Esophagus (tissue), 2 donors: ENCODE results near the gene SCMH1. TPM values are rescaled to one million over a fixed set of nuclear protein-coding genes. Genes with fewer than 3 reads are reported as not detected.

Experiments used
- H3K27ac ChIP-seq, 2 donors: one replicate each; pipeline ENCODE4 v1.5.1; 2013; ENCODE audit warnings: low read depth in 2 of 2, mild to moderate bottlenecking in 2 of 2, inconsistent platforms in 1 of 2, low read length in 1 of 2, moderate library complexity in 1 of 2
- H3K27me3 ChIP-seq, 2 donors: one replicate each; pipeline ENCODE4 v1.6.1; 2013; ENCODE audit warnings: low read length in 2 of 2, control low read depth in 1 of 2, mild to moderate bottlenecking in 1 of 2; ENCODE audit not compliant: insufficient read depth in 2 of 2, control insufficient read depth in 1 of 2
- H3K36me3 ChIP-seq, 2 donors: one replicate each; pipeline ENCODE4 v1.6.1; 2013; ENCODE audit warnings: low read length in 1 of 2; ENCODE audit not compliant: control insufficient read depth in 2 of 2, insufficient read depth in 2 of 2
- H3K4me1 ChIP-seq, 2 donors: one replicate each; pipeline ENCODE4 v1.6.1; 2013; ENCODE audit warnings: low read length in 1 of 2; ENCODE audit not compliant: control insufficient read depth in 2 of 2, insufficient read depth in 2 of 2
- H3K4me3 ChIP-seq, 2 donors: one replicate each; pipeline ENCODE4 v1.5.1; 2013; ENCODE audit warnings: low read length in 2 of 2, mild to moderate bottlenecking in 2 of 2, low read depth in 1 of 2, moderate library complexity in 1 of 2
- H3K9me3 ChIP-seq, 2 donors: one replicate each; pipeline ENCODE4 v1.6.1; 2013; ENCODE audit warnings: mild to moderate bottlenecking in 2 of 2, low read depth in 1 of 2, low read length in 1 of 2, moderate library complexity in 1 of 2; ENCODE audit not compliant: control insufficient read depth in 2 of 2, insufficient read depth in 1 of 2
- whole genome bisulfite sequencing, 2 donors: extraction: QIAGEN DNeasy Blood & Tissue Kit; methylation state at CpG; one replicate each; pipeline ENCODE4 v1.1.7; 2013; 5-methylcytosine and 5-hydroxymethylcytosine counted together
- polyA plus RNA-seq, 2 donors: library from polyadenylated mRNA; stranded (reverse); fragments of 200-250 nt; gene quantifications; one replicate each; pipeline ENCODE4 v1.2.3, GENCODE V29; 2013
- donor health status: healthy with polysubstance abuse.
- donor health status: Bipolar disorder and iron deficiency.

Gene SCMH1
- polyA plus RNA-seq, 2 donors: 11.1 to 12.8 TPM

GRCh38 chr1:41020654-41021053, 221.5 kb downstream of the SCMH1 start:
- H3K4me3 ChIP-seq: no peak overlapping the region
- H3K9me3 ChIP-seq: no peaks in the 10 kb centered on the region
- WGBS, 2 donors: 54 to 59% methylated on average over 3 of the region's 3 CpGs
- peaks cover 7 to 19% of the 10 kb centered on the region in 2 donors for H3K36me3 ChIP-seq
- no peak overlapping the region for H3K27ac ChIP-seq
- no peaks in the 10 kb centered on the region for H3K27me3 ChIP-seq
- H3K4me1 ChIP-seq: peaks cover 5 to 7% of the 10 kb centered on the region in 2 donors

GRCh38 chr1:41020109-41020576, 222.0 kb downstream of the SCMH1 start:
- no peak overlapping the region for H3K27ac ChIP-seq
- H3K4me3 ChIP-seq: no peak overlapping the region
- no peaks in the 10 kb centered on the region for H3K9me3 ChIP-seq
- H3K4me1 ChIP-seq: peaks cover 5 to 7% of the 10 kb centered on the region in 2 donors
- 92 to 93% methylated on average over 17 of the region's 17 CpGs for WGBS, 2 donors
- no peaks in the 10 kb centered on the region for H3K27me3 ChIP-seq
- peaks cover 7 to 21% of the 10 kb centered on the region in 2 donors for H3K36me3 ChIP-seq

DNA sequence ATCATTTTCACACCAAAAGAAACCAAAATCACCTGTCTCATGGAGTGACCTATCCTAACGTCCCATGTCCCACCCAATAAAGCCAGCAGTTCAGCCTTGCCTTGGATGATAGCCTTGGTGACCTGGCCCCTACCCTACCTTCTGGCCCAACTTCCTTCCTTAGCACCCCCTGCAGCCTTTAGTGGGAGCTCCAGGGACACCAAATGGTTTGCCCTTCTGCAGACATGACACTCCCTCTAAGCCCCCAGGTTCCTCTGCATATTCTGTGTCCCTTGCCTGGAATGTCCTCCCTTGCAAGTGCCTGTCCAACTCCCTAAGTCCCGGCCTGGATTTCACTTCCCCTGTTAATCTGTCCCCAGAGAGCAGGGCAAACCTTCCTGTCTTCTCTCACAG, 222.8 kb downstream of the SCMH1 start:
- Histone ChIP-seq H3K4me1 (peaks cover 5 to 7% of the 10 kb centered on the region in 2 donors), H3K27ac (no peak overlapping the region), H3K9me3 (no peaks in the 10 kb centered on the region), H3K27me3 (no peaks in the 10 kb centered on the region), H3K4me3 (no peak overlapping the region), H3K36me3 (peaks cover 7 to 21% of the 10 kb centered on the region in 2 donors)
- 78 to 79% methylated on average over 2 of the region's 2 CpGs for WGBS, 2 donors

DNA sequence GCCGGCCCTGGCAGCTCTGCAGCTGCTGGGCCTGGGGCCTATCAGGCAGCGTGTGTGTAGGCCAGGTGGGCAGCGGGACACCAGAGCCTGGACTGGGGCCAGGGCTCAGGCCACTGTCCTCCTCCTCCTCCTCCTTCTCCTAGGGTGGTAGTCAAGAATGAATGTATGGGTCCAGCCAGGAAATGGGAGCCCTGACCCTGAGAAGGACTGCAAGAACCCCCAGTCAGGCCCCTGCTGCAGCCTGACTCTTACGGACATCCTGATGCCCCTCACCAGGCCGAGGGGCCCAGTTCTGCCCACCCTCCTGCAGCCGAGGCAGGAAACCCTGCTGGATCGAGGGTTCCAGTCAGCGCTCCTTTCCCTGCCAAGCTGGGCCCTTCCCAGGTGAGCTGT, 224.1 kb downstream of the SCMH1 start:
- whole genome bisulfite sequencing, 2 donors: 89 to 93% methylated on average over 8 of the region's 8 CpGs
- no peak overlapping the region for H3K27ac ChIP-seq
- H3K36me3 ChIP-seq: peaks cover 11 to 21% of the 10 kb centered on the region in 2 donors

DNA sequence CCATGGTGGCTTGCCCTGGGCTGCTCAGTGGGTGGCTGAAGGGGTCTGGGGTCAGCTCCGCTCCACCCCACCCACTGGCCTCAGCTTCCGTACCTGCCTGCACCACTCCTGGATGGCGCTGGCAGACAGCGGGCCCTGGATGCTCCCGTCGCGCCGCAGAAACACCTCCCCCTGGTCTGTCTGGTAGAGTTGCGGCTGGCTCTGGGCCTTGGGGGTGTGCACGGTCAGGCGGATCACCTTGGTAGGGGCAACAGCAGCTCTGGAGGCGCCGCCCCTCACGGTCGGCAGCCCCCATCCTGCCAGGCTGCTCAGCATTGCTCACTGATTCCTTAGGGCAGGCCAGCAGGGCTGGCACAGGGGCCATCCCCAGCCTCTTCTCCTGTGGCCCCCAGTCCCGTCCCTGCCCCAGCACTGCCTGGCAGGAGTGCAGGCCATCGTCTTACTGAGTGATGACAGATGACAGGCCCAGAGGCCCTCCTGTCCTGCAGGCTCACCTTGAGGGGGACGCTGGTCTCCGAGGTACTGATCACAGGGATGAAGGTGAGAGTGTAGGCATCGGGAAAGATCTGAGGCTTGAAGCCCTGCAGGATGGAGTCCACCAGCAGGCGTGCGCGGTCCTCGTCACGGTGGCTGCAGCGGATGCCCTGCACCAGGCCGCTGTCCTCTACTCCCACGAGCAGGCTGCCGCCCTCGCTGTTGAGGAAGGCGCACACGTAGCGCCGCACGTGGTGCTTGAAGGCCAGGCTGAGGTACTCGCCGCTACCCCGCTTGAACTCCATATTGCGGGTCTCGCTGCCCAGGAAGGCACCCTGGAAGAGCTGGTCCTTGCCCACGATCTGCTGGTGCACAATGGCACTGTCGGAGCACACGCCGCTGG, 224.7 kb downstream of the SCMH1 start:
- no peak overlapping the region for H3K4me3 ChIP-seq
- no peaks in the 10 kb centered on the region for H3K9me3 ChIP-seq
- H3K36me3 ChIP-seq: peaks cover 11 to 18% of the 10 kb centered on the region in 2 donors
- H3K27ac ChIP-seq: no peak overlapping the region
- peaks cover 3 to 5% of the 10 kb centered on the region in 2 donors for H3K4me1 ChIP-seq
- 95 to 97% methylated on average over 43 to 44 of the region's 44 CpGs for WGBS, 2 donors
- no peaks in the 10 kb centered on the region for H3K27me3 ChIP-seq

More for the DNA sequence above, 224.1 kb downstream of the SCMH1 start:
- H3K4me1 ChIP-seq: peaks cover 3 to 5% of the 10 kb centered on the region in 2 donors
- H3K4me3 ChIP-seq: no peak overlapping the region
- H3K9me3 ChIP-seq: no peaks in the 10 kb centered on the region
- no peaks in the 10 kb centered on the region for H3K27me3 ChIP-seq

DNA sequence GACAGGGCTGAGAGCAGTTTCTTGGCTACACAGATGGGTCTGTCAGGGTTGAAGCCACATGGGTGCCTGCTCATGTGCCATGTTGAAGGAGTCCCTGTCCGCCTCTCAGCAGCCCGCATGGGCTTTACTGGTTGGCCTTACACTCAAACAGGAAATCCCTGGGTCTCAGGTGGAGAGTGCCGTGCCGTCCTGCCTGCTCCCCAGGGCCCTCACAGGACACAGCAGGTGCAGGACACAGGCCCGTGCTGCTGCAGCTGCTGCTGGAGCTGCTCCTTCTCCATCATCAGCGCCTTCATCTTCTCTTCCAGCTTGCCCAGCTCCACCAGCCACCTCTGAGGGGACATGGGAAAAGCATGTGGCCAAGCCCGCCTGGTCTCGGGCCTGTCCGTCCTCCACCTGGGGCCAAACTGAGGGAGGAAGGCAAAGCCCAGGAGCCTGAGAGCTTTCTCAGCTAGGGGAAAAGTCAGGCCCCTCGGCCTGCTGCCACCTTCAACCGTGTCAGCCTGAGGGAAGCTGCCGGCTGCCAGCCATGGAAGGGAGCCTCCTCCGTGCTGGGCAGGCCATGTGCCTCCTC, 226.1 kb downstream of the SCMH1 start:
- H3K4me3 ChIP-seq: no peak overlapping the region
- no peak overlapping the region for H3K27ac ChIP-seq
- whole genome bisulfite sequencing, 2 donors: 82 to 88% methylated on average over 13 of the region's 13 CpGs
- H3K27me3 ChIP-seq: no peaks in the 10 kb centered on the region
- H3K36me3 ChIP-seq: peaks cover 11 to 24% of the 10 kb centered on the region in 2 donors
- H3K4me1 ChIP-seq: no peaks in the 10 kb centered on the region
- H3K9me3 ChIP-seq: no peaks in the 10 kb centered on the region

- no peaks in the 10 kb centered on the region for H3K9me3 ChIP-seq
- WGBS, 2 donors: 69 to 70% methylated on average over 5 of the region's 5 CpGs
- no peaks in the 10 kb centered on the region for H3K27me3 ChIP-seq
Observed at GRCh38 chr1:41015281-41015896, 226.7 kb downstream of the SCMH1 start.

DNA sequence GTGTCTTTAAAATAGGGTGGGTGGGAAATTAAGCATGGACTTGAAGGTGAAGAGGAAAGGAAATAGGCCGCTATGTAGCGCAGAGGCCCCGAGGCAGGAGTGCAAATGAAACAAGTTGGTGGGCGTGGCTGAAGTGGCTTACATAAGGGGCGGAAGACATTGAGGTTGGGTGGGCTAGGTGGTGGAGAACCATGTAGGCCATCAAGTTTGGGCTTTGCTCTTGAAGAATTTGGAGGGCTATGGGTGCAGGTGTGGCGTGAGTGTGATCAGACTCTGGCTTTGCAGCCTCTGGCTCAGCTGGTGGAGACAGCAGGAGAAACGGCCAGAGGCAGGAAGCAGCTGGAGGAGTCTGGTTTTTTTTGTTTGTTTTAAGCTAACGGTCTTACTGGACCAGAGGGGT, 227.2 kb downstream of the SCMH1 start:
- Histone ChIP-seq H3K27ac (no peak overlapping the region), H3K9me3 (no peaks in the 10 kb centered on the region), H3K4me3 (no peak overlapping the region), H3K4me1 (no peaks in the 10 kb centered on the region), H3K27me3 (no peaks in the 10 kb centered on the region), H3K36me3 (peaks cover 12 to 30% of the 10 kb centered on the region in 2 donors)
- 70 to 74% methylated on average over 8 of the region's 8 CpGs for WGBS, 2 donors

More at GRCh38 chr1:41015281-41015896, 226.7 kb downstream of the SCMH1 start:
- no peak overlapping the region for H3K27ac ChIP-seq
- H3K4me3 ChIP-seq: no peak overlapping the region
- H3K4me1 ChIP-seq: no peaks in the 10 kb centered on the region
- H3K36me3 ChIP-seq: peaks cover 11 to 28% of the 10 kb centered on the region in 2 donors

DNA sequence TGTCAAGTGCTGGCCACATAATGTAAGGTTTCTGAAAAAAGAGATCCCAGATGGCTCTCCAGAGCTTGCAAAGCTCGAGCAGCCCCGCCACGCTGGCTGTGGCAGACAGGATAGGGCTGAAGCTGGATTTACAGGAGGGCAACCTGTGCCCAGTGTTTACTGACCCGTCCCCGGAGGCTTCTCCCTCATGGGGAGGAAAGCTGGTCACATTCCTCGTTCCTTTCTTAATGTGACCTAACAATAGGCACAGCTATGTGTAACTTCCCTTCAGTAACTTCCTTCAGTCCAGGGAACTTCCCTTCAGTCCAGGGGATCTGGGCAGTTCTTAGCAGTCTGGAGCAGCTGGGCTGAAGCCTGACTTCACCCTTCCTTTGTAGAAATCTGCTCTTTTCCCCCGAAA, 228.3 kb downstream of the SCMH1 start:
- no peak overlapping the region for H3K27ac ChIP-seq
- 82 to 84% methylated on average over 7 of the region's 7 CpGs for WGBS, 2 donors

More for the DNA sequence above, 228.3 kb downstream of the SCMH1 start:
- H3K4me3 ChIP-seq: no peak overlapping the region
- H3K27me3 ChIP-seq: no peaks in the 10 kb centered on the region
- H3K36me3 ChIP-seq: peaks cover 16 to 30% of the 10 kb centered on the region in 2 donors
- no peaks in the 10 kb centered on the region for H3K9me3 ChIP-seq
- no peaks in the 10 kb centered on the region for H3K4me1 ChIP-seq
